HG03066 (cell line): ENCODE measurements around the gene KRTAP10-5.
"Not testable (repeated sequence)": the region's sequence is repeated elsewhere in the genome, so short reads cannot be mapped to it uniquely, and the experiment has no call there.

Experiments used
- ATAC-seq: cut with Tn5 transposase; IDR thresholded peaks from one replicate; pipeline ENCODE4 v1.9.1; 2021; ENCODE audit warnings: low read depth; ENCODE audit not compliant: unreplicated experiment

Gene KRTAP10-5

GRCh38 chr21:44612029-44612486, 31.7 kb upstream of the KRTAP10-5 start, which contains the start of gene KRTAP10-8:
Gene KRTAP10-8 (plus strand): TSS chr21:44612079. CDS start chr21:44612101, 22 bp downstream.
- ATAC-seq: no peak

- no peak for ATAC-seq
Measured at GRCh38 chr21:44611551-44611950, 31.1 kb upstream of the KRTAP10-5 start.

- not testable (repeated sequence) for ATAC-seq
Measured at GRCh38 chr21:44610157-44610843, 29.9 kb upstream of the KRTAP10-5 start.

DNA sequence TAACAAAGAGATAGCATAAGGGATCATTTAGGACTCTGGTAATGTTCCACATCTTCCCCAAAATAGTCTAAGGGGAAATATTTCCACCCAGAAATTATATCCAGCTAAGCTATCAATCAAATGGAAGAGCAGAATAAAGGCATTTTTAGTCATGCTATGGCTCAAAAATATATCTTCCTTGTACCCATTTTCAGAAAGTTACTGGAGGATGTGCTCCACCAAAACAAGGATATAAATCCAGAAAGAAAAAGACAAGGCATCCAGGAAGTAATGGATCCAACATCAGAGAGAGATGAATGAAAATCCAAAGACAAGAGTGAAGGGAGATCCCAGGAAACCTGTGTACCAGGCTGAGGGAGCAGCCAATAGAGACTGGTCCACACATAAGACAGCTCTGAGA, 28.8 kb upstream of the KRTAP10-5 start:
- ATAC-seq: no peak

DNA sequence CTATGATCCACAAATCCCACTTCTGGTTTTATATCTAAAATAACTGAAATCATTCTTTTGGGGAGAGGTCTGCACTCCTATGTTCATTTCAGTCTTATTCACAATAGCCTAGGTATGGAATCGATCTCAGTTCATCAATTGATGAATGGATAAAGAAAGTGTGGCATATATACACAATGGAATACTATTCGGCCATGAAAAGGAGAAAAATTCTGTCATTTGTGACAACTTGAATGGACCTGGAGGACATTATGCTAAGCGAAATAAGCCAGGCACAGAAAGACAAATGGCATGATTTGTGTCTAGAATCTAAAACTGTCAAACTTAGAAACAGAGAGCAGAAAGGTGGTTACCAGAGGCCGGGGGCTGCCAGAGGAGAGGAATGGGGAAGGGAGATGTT, 26.1 kb upstream of the KRTAP10-5 start:
- ATAC-seq: no peak

DNA sequence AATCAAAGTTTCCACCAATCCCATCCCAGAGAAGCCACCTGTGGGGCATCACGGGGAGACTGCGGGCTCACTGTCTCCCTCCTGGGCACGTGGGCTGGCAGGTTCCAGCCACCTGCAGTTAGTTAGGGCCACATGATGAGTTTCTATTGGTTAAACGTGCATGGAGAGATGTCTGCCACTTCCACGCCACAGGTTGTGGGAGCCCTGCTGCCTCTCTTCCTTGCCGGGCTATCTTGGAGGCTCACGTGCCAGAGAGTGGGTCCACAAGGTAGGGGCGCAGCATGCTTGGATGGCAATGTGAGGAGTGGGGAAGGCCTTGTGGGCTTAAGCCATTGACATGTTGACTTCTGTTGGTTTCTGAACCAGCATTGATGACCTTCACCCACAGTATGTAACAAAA, 23.5 kb upstream of the KRTAP10-5 start:
- ATAC-seq: no peak

GRCh38 chr21:44603109-44603875, 22.9 kb upstream of the KRTAP10-5 start:
- ATAC-seq: no peak

GRCh38 chr21:44602463-44602850, 22.1 kb upstream of the KRTAP10-5 start:
- ATAC-seq: no peak

GRCh38 chr21:44601596-44602462, 21.4 kb upstream of the KRTAP10-5 start:
- ATAC-seq: no peak

- not testable (repeated sequence) for ATAC-seq
Measured at GRCh38 chr21:44601091-44601490, 20.7 kb upstream of the KRTAP10-5 start.

GRCh38 chr21:44600118-44600978, 19.9 kb upstream of the KRTAP10-5 start, which contains the start of gene KRTAP10-7:
Gene KRTAP10-7 (plus strand): TSS chr21:44600597. CDS start chr21:44600622, 25 bp downstream.
- not testable (repeated sequence) for ATAC-seq

GRCh38 chr21:44599264-44600029, 19.0 kb upstream of the KRTAP10-5 start:
- ATAC-seq: no peak

- no peak for ATAC-seq
Measured at GRCh38 chr21:44598061-44598460, 17.7 kb upstream of the KRTAP10-5 start.

GRCh38 chr21:44596068-44596725, 15.8 kb upstream of the KRTAP10-5 start:
- no peak for ATAC-seq

GRCh38 chr21:44595524-44595923, 15.1 kb upstream of the KRTAP10-5 start:
- ATAC-seq: no peak

DNA sequence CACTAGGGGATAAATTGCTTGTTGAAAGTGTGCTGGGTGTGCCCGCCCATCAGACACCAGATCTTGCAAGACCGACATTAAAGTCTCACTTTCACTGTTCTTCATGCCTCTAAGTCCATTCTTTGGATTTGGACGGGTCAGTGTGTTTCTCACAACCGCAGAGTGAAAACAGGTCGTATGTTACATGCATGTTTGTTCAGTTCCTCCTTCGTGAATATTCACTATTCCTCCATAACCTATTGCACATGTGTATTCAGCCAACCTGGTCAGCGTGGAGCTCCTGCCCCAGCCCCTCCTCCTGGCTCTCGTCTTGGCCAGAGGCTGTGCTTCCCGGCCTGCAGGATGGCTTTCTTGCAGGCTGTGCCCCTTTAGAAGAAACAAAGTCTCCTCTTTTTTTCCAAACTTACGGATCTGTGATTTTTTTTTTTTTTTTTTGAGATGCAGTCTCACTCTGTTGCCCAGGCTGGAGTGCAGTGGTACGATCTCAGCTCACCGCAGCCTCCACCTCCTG, 14.1 kb upstream of the KRTAP10-5 start:
- ATAC-seq: no peak

- no peak for ATAC-seq
Measured at GRCh38 chr21:44593598-44594405, 13.4 kb upstream of the KRTAP10-5 start.
